OCI-LY3 (cell line): ENCODE data around the gene CMTM2.
A peak's percentile ranks its signal among the peaks of the same experiment; 100 is the strongest.

Experiments
- H2AFZ ChIP-seq: fragments of 200-600, 300-600 bp; shearing (Covaris generic); 2 replicates; pipeline ENCODE4 v1.6.0; 2014; ENCODE audit warnings: antibody characterized with exemption, low read depth, low read length
- H3K27ac ChIP-seq: fragments of 200-600, 300-600 bp; sonication (generic); 2 replicates; pipeline ENCODE4 v1.5.1; 2014; ENCODE audit warnings: mild to moderate bottlenecking, low read length, moderate library complexity, mixed read lengths
- H3K27me3 ChIP-seq: fragments of 200-600, 300-600 bp; sonication (generic); 2 replicates; pipeline ENCODE4 v1.6.1; 2014; ENCODE audit warnings: low read depth, low read length, mixed read lengths
- H3K36me3 ChIP-seq: fragments of 200-600, 300-600 bp; sonication (generic); replicated peaks from 2 replicates; pipeline ENCODE3; 2014; ENCODE audit warnings: low read depth, low read length, mixed read lengths
- H3K4me1 ChIP-seq: fragments of 300-600, 200-600 bp; sonication (generic); 2 replicates; pipeline ENCODE4 v1.6.1; 2014; ENCODE audit warnings: low read length, mixed read lengths
- H3K4me2 ChIP-seq: fragments of 200-600, 300-600 bp; sonication (generic); 2 replicates; pipeline ENCODE4 v1.6.1; 2014; ENCODE audit warnings: low read length, mixed read lengths
- H3K4me3 ChIP-seq: fragments of 300-600, 200-600 bp; sonication (generic); 2 replicates; pipeline ENCODE4 v1.5.1; 2014; ENCODE audit warnings: antibody characterized with exemption, mild to moderate bottlenecking, low read length, moderate library complexity
- H3K79me2 ChIP-seq: fragments of 300-600, 200-600 bp; shearing (Covaris generic); 2 replicates; pipeline ENCODE4 v1.6.1; 2014; ENCODE audit warnings: mild to moderate bottlenecking, low read length, mixed read lengths
- H3K9ac ChIP-seq: fragments of 300-600, 200-600 bp; shearing (Covaris generic); 2 replicates; pipeline ENCODE4 v1.6.0; 2014; ENCODE audit warnings: mild to moderate bottlenecking, low read length, moderate library complexity
- H3K9me3 ChIP-seq: fragments of 200-600, 300-600 bp; shearing (Covaris generic); 2 replicates; pipeline ENCODE4 v1.6.1; 2014; ENCODE audit warnings: low read length, mixed read lengths; ENCODE audit not compliant: insufficient read depth
- H4K20me1 ChIP-seq: fragments of 200-600, 300-600 bp; sonication (generic); 2 replicates; pipeline ENCODE4 v1.6.1; 2016; ENCODE audit warnings: low read length, mixed read lengths; ENCODE audit not compliant: insufficient read depth
- CTCF ChIP-seq: fragments of 200-600, 300-600 bp; sonication (generic); IDR thresholded peaks from 2 replicates; pipeline ENCODE4 v1.5.1; 2014; ENCODE audit warnings: antibody characterized with exemption, low read length, low read depth
- EZH2phosphoT487 ChIP-seq: fragments of 200-600 bp; shearing (Covaris generic); IDR thresholded peaks from 2 replicates; pipeline ENCODE4 v1.6.1; 2018; ENCODE audit warnings: antibody characterized with exemption, mixed run types, low read depth

The CMTM2 gene

GRCh38 chr16:66581246-66581952 is 2.1 kb downstream of the CMTM2 start:
- Histone ChIP-seq H3K79me2 (no peaks in the 10 kb centered on the region), H3K4me2 (no peak overlapping the region), H3K4me3 (no peak overlapping the region), H3K4me1 (peaks cover 5% of the 10 kb centered on the region; the same call in 1 of the 2 replicates), H4K20me1 (no peaks in the 10 kb centered on the region), H3K9ac (no peak overlapping the region), H2AFZ (no peak overlapping the region), H3K27me3 (0 out of 2 replicates have a peak, but pooled peaks cover 3% of the 10 kb centered on the region), H3K27ac (no peak overlapping the region), H3K9me3 (no peaks in the 10 kb centered on the region), H3K36me3 (no peaks in the 10 kb centered on the region)
- TF ChIP-seq EZH2phosphoT487 (no peak), CTCF (no peak)

GRCh38 chr16:66585481-66586239 is 6.4 kb downstream of the CMTM2 start:
- Histone ChIP-seq H3K9ac (no peak overlapping the region), H3K27ac (no peak overlapping the region), H3K4me3 (no peak overlapping the region), H3K79me2 (no peaks in the 10 kb centered on the region), H3K27me3 (peaks cover 3% of the 10 kb centered on the region), H3K4me2 (no peak overlapping the region), H3K9me3 (no peaks in the 10 kb centered on the region), H2AFZ (no peak overlapping the region), H4K20me1 (no peaks in the 10 kb centered on the region), H3K4me1 (peaks cover 22% of the 10 kb centered on the region), H3K36me3 (no peaks in the 10 kb centered on the region)
- TF ChIP-seq EZH2phosphoT487: no peak
- TF ChIP-seq CTCF: no peak

- peak overlapping the region; percentile 31 for H3K4me2 ChIP-seq
- no peak overlapping the region for H3K9ac ChIP-seq
- peak overlapping the region; percentile 70 for H2AFZ ChIP-seq
- H3K9me3 ChIP-seq: no peaks in the 10 kb centered on the region
- H3K4me3 ChIP-seq: no peak overlapping the region
- TF ChIP-seq EZH2phosphoT487 (no peak), CTCF (no peak)
- H3K27me3 ChIP-seq: peaks cover 7% of the 10 kb centered on the region
- no peak overlapping the region for H3K27ac ChIP-seq
- no peaks in the 10 kb centered on the region for H3K36me3 ChIP-seq
- H3K4me1 ChIP-seq: peaks cover 27% of the 10 kb centered on the region
- no peaks in the 10 kb centered on the region for H3K79me2 ChIP-seq
- no peaks in the 10 kb centered on the region for H4K20me1 ChIP-seq
Observed at GRCh38 chr16:66587881-66588600, 8.8 kb downstream of the CMTM2 start.
